ENCODE data around the gene CRB1. TPM values are rescaled to one million over a fixed set of nuclear protein-coding genes. Genes with fewer than 3 reads are reported as not detected.

Gene CRB1
- total and polyA plus RNA-seq, 2 donors from 2014 or later: 0.16 to 1.2 TPM

- intact Hi-C loops (cut with DNase I): no loop called here
- Histone ChIP-seq H3K9me3 (ENCODE audit: control insufficient read depth in 2 of 3, insufficient read depth in 1 of 3, low read length in 3 of 3) (no peaks in the 10 kb centered on the region), H3K9ac (ENCODE audit: low read length in 3 of 3) (no peak overlapping the region), H3K36me3 (ENCODE audit: control insufficient read depth in 2 of 3, insufficient read depth in 3 of 3, low read length in 3 of 3) (no peaks in the 10 kb centered on the region), H3K4me1 (ENCODE audit: control insufficient read depth in 2 of 3, insufficient read depth in 2 of 3, low read depth in 1 of 3, low read length in 3 of 3) (no peaks in the 10 kb centered on the region), H3K27ac (ENCODE audit: low read depth in 2 of 2, low read length in 2 of 2) (no peak overlapping the region), H3K4me3 (ENCODE audit: low read length in 3 of 3) (no peak overlapping the region), H3K27me3 (ENCODE audit: control insufficient read depth, insufficient read depth, low read length) (no peaks in the 10 kb centered on the region)
- peak in 1 of 5 donors; percentile 9 for DNase-seq
- peak; percentile 6 for FAIRE-seq
- TF ChIP-seq, protein P1, sequence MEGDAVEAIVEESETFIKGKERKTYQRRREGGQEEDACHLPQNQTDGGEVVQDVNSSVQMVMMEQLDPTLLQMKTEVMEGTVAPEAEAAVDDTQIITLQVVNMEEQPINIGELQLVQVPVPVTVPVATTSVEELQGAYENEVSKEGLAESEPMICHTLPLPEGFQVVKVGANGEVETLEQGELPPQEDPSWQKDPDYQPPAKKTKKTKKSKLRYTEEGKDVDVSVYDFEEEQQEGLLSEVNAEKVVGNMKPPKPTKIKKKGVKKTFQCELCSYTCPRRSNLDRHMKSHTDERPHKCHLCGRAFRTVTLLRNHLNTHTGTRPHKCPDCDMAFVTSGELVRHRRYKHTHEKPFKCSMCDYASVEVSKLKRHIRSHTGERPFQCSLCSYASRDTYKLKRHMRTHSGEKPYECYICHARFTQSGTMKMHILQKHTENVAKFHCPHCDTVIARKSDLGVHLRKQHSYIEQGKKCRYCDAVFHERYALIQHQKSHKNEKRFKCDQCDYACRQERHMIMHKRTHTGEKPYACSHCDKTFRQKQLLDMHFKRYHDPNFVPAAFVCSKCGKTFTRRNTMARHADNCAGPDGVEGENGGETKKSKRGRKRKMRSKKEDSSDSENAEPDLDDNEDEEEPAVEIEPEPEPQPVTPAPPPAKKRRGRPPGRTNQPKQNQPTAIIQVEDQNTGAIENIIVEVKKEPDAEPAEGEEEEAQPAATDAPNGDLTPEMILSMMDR (IDR thresholded peaks at IDR 0.05; ENCODE audit: borderline replicate concordance, extremely low read depth, insufficient read depth): no peak
These were observed 38.5 kb downstream of the CRB1 start for GRCh38 chr1:197306381-197307062.

GRCh38 chr1:197307136-197307535 is 39.1 kb downstream of the CRB1 start:
- Histone ChIP-seq H3K4me3 (ENCODE audit: low read length in 3 of 3) (no peak overlapping the region), H3K27me3 (ENCODE audit: control insufficient read depth, insufficient read depth, low read length) (no peaks in the 10 kb centered on the region), H3K4me1 (ENCODE audit: control insufficient read depth in 2 of 3, insufficient read depth in 2 of 3, low read depth in 1 of 3, low read length in 3 of 3) (no peaks in the 10 kb centered on the region), H3K9me3 (ENCODE audit: control insufficient read depth in 2 of 3, insufficient read depth in 1 of 3, low read length in 3 of 3) (no peaks in the 10 kb centered on the region), H3K27ac (ENCODE audit: low read depth in 2 of 2, low read length in 2 of 2) (no peak overlapping the region), H3K36me3 (ENCODE audit: control insufficient read depth in 2 of 3, insufficient read depth in 3 of 3, low read length in 3 of 3) (no peaks in the 10 kb centered on the region), H3K9ac (ENCODE audit: low read length in 3 of 3) (no peak overlapping the region)
- no peak for FAIRE-seq
- no peak for DNase-seq
- TF ChIP-seq, protein P1 (IDR thresholded peaks at IDR 0.05; ENCODE audit: borderline replicate concordance, extremely low read depth, insufficient read depth): no peak
- intact Hi-C loops (cut with DNase I): no loop called here

DNA sequence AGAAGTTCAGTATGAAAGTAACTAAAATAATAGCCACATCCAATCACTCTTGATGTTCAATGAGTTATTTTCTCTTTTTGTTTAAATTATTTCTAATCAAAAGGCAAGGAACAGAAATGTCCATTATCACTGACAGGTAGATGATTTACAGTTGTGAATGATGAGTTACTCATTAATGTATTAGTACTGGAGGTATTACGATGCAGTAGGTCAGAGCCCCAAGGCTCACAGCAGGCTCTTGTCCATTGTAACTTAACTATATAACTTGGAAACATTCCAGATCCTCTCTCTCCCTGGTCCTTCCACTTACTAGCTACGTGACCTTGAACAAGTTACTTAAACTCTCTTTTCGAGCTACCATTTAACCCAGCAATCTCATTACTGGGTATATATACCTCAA is 39.5 kb downstream of the CRB1 start:
- Histone ChIP-seq H3K4me3 (ENCODE audit: low read length in 3 of 3) (no peak overlapping the region), H3K36me3 (ENCODE audit: control insufficient read depth in 2 of 3, insufficient read depth in 3 of 3, low read length in 3 of 3) (no peaks in the 10 kb centered on the region), H3K27me3 (ENCODE audit: control insufficient read depth, insufficient read depth, low read length) (no peaks in the 10 kb centered on the region), H3K4me1 (ENCODE audit: control insufficient read depth in 2 of 3, insufficient read depth in 2 of 3, low read depth in 1 of 3, low read length in 3 of 3) (no peaks in the 10 kb centered on the region), H3K9me3 (ENCODE audit: control insufficient read depth in 2 of 3, insufficient read depth in 1 of 3, low read length in 3 of 3) (no peaks in the 10 kb centered on the region), H3K27ac (ENCODE audit: low read depth in 2 of 2, low read length in 2 of 2) (no peak overlapping the region), H3K9ac (ENCODE audit: low read length in 3 of 3) (no peak overlapping the region)
- FAIRE-seq (no peak), DNase-seq (peak in 2 of 5 donors; percentile 58 to 66)
- intact Hi-C loops (cut with DNase I): no loop called here
- TF ChIP-seq, protein P1 (IDR thresholded peaks at IDR 0.05; ENCODE audit: borderline replicate concordance, extremely low read depth, insufficient read depth): no peak

All from kidney (tissue), 14 donors.